ENCODE measurements around the gene ORM2.
"Not testable (repeated sequence)": the region's sequence is repeated elsewhere in the genome, so short reads cannot be mapped to it uniquely, and the experiment has no call there.

Gene ORM2

DNA sequence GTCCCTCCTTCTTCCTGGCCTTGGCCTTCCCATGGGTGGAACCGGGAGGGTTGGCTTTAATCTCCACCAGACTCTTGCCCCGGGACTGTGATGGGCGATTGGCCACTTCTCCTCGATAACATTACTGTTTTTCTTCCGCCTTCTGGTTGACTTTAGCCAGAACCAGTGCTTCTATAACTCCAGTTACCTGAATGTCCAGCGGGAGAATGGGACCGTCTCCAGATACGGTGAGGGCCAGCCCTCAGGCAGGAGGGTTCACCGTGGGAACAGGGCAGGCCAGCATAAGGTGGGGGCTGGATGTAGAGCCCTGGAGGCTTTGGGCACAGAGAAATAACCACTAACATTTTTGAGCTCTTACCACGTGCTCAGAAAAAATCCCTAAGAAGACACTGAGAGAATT, 967 bp downstream of the ORM2 start:
- no peak for DNase-seq (ENCODE audit: low read depth in 1 of 2, low spot score in 1 of 2)

DNA sequence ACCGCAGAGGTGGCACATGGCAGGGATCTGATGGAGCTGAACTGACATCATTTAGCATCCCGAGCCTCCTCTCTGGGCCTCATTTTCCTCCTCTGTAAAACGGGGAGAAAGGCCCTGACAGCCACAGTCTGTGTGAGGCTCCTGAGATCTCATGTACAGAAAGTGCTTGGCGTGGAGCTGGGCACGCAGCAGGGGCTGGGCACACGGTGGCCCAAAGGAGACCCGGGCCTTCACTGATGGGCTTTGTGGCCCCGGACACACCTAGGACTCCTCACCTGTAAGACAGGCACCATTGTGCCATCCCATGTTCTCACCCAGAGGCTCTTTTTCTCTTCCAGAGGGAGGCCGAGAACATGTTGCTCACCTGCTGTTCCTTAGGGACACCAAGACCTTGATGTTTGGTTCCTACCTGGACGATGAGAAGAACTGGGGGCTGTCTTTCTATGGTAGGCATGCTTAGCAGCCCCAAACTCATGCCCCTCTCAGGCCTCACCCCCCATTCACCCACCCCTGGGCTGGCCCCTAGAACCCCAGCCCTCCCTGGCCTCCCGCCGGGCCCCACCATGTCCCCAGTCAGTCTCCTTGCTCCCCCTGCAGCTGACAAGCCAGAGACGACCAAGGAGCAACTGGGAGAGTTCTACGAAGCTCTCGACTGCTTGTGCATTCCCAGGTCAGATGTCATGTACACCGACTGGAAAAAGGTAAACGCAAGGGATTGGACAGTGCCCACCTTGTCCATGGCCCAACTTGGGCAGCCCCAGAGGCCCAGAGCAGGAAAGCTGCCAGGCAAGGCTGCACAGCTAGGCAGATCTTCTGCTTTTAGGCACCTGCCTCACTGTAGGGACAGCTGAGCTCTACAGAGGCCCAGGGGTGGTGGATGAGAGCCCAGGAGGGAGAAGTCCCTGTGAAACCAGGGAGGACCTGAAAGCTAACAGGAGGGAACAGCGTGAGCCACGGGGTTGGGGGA, 1.8 kb downstream of the ORM2 start:
- not testable (repeated sequence) for DNase-seq (ENCODE audit: low read depth in 1 of 2, low spot score in 1 of 2)

DNA sequence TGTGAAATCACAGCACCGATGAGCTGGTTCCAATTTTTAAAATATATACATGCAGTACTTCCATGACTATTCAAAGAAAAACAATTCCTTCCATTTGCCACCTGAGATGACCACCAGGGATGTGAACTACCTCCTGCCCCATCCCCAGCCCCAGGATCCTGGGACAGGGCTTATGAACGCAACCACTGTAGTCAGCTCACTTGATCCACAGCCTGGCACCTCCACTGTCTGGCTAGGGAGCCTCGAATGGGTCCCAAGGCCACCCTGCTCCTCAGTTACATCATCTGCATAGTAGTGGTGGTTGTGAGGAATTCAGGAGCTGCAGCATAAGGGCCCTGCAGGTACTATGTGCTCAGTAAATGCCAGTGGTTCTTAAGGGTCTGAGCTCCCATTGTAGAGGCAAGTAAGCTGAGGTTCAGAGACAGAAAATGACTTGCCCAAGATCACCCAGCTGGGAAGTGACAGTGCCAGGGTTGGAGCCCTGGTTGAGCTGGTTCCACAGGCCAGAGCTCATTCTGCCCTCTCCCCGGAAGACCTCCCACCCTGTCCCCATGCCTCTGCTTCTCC, 2.9 kb downstream of the ORM2 start:
- DNase-seq (ENCODE audit: low read depth in 1 of 2, low spot score in 1 of 2), result not testable (repeated sequence)

DNA sequence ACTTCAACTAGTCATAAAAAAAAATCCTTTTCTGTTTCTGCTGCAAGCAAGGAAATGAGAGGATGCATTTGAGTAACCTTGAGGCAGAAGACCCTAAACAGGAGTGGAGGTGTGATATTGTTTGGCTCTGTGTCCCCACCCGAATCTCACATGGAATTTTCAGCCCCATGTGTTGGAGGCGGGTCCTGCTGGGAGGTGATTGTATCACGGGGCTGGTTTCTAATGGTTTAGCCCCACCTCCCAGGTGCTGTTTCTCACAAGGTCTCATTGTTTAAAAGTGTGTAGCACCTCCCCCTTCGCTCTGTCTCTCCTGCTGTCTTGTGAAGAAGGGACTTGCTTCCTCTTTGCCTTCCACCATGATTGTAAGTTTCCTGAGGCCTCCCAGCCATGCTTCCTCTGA, 4.0 kb downstream of the ORM2 start:
- not testable (repeated sequence) for DNase-seq (ENCODE audit: low read depth in 1 of 2, low spot score in 1 of 2)

DNA sequence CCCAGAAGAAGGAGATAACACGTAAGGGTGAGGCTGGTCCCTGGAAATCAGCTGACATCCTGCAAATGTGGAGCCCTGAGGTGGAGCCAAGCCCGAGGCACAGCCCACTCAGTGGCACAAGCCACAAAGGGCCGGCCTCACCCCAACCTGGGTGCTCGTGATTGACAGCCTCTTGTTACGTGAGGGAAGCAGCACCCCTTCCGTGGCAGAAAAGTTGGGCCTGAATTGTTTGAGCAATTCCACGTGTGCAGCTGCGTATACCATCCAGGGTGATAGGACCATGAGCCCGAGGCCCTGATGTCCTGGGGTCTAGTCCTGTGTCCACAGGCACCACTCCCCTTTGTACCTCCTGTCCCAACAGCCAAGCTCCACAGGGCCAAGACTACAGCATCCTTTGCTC, 4.8 kb downstream of the ORM2 start:
- DNase-seq (ENCODE audit: low read depth in 1 of 2, low spot score in 1 of 2), result no peak

DNA sequence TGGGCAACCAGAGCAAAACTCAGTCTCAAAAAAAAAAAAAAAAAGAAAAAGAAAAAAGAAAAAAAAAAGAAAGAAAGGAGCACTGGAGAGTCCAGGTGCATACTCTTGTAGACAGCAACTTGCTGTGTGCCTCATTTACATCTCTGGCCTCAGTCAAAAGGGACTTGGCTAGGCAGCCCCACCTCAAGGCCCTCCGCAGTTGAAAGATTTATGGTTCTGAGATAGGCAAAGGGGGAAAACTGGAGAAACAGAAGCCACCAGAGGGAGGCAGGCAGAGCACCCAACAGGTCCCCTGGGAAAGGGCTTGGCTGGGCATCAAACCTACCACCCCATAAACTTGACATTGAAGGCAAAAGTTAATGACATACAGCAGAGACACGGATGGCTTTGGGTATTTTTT, 6.1 kb downstream of the ORM2 start:
- no peak for DNase-seq (ENCODE audit: low read depth in 1 of 2, low spot score in 1 of 2)

DNA sequence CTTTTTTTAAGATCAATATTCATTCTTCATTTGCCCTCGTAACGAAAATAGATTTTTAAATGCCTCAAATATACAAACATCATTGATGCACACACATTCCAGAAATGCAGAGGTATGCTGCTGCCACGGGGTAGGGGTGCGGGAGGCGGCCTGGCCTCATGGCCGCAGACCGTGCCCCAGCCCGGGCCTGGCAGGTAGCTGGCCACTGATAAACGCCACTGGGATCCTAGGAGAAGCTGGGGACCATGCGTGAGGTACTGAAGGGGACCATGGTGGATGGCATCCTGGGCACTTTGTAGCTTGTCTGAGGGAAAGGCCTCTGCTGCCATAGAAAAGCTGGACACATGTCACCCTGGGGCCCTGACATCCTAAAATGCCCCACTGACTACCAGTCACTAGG, 6.5 kb downstream of the ORM2 start:
- no peak for DNase-seq (ENCODE audit: low read depth in 1 of 2, low spot score in 1 of 2)

DNA sequence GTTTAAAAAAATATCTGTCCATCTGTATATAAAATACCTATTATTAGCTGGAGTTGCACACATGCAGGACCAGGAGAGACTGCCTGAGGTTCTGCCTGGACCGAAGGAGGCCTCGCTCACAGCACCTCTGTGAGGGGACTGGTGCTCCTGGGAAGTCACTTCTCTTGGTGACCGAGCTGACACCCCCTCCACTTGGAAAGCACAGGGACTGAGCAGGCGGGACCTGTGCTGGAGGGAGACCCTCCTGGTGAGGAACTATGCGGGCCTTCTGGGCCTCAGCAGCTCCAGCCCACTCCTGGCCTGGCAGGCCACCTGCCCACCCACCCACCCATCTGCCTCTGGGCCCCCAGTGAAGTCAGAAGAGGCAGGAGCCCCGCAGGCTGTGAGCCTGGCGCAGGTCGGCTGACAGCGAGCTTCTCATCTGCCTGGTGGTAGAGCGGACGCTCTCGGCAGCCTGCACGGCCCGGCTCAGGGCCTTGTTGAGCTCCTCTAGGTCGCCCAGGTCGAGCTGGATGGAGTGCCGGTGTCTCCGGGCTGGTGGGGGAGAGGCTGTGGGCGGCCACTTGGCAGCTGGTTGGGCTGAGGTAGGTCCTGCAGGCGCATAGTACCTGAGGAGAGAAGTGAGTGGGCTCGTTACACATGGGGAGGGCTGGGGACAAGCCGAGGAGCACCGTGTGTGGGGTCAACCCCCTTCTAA, 7.2 kb downstream of the ORM2 start:
- no peak for DNase-seq (ENCODE audit: low read depth in 1 of 2, low spot score in 1 of 2)

DNA sequence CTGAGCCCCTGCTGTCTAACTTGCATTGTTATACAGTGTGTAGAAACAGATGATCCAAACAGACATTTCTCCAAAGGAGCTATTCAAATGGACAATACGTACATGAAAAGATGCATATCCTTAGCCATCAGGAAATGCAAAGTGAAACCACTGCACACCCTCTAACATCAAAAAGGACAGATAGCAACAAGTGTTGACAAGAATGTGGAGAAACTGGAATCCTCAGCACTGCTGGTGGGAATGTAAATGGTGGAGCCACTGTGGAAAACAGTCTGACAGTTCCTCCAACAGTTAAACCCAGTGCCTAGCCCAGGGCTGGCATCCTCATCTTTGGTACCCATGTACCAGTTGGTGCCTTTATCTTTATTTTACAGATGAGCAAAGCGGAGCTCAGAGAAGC, 8.5 kb downstream of the ORM2 start:
- no peak for DNase-seq (ENCODE audit: low read depth in 1 of 2, low spot score in 1 of 2)

DNA sequence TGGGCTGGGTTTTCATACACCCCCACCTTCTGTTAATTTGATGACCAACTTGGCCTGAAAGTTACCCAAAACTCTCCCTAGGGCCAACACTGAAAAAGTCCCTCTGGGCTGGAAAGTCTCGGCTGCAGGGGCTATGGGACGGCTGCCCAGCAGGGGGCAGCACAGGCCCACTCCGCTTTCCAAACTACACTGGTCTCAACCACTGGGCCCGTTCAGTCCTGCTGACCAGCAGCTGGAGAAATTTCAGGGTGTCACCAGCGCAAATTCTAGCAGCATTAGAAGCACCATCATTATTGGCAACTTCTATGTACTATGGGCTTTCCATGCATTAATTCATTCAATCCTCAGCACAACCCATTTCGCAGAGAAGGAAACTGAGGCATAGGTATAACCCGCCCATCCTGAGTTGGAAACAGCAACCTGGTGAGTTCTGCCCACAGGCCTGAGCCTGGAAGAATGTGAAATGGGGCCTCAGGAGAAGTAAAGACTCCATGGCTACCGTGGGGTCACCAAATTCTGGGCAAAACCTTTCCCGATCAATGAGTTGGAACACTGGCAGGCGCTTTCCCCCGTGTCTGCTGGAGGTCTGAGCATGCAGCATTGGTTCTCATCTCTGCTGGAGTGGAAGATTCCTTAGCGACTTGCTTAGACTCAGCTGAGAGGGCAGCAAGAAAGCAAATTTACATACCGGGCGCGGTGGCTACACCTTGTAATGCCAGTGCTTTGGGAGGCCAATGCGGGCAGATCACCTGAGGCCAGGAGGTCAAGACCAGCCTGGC, 9.7 kb downstream of the ORM2 start:
- peak in 1 of 2 donors; percentile 51 for DNase-seq (ENCODE audit: low read depth in 1 of 2, low spot score in 1 of 2)

DNA sequence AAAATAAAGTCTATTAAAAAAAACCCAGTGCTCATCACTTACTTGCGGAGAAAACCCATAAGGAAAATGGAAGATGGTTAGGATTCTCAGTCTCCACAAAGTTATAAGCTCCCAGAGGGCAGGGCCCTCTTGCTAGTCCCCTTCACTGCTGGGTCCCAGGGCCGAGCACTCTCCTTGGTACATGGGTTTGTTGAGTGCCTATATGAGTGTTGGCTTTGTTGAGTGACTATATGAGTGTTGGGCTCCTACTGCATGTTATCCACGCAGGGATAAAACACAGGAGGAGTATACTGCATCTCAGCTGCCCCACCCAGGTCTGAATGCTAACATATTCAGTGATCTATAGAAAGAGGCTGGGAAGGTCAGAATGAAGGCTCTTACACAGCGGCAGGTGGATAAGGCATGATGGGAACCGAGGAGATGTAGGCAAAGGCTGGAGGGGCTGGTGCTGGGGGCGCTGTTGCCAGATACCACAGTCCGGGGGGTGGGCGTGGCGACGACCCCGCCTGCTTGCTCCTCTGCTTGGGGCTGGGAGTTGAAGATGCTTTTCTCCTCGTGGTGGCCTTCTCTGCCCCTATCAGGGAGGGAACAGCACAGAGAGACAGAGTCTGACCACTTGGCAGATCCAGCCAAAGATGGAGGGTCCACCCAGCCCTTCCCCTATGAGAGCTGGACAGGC, 11.6 kb downstream of the ORM2 start:
- DNase-seq (ENCODE audit: low read depth in 1 of 2, low spot score in 1 of 2), result no peak

DNA sequence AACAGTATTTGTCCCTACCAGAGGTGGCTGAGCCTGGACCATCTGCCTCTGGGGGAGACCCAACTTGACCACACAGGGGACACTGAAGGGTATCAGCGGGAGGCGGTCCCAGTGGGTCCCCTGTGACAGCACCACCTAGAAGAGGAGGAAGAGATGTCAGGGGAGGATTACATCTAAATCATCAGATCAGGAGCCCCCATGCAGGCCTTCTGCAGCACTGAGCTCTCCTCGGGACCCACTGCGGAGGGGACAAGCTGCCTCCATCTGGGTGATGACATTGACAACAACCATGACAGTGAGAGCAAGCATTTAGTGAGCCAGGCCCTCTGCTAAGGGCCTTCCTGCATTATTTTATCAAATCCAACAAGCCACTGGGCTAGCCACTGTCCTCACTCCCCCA, 12.3 kb downstream of the ORM2 start:
- DNase-seq (ENCODE audit: low read depth in 1 of 2, low spot score in 1 of 2), result no peak

DNA sequence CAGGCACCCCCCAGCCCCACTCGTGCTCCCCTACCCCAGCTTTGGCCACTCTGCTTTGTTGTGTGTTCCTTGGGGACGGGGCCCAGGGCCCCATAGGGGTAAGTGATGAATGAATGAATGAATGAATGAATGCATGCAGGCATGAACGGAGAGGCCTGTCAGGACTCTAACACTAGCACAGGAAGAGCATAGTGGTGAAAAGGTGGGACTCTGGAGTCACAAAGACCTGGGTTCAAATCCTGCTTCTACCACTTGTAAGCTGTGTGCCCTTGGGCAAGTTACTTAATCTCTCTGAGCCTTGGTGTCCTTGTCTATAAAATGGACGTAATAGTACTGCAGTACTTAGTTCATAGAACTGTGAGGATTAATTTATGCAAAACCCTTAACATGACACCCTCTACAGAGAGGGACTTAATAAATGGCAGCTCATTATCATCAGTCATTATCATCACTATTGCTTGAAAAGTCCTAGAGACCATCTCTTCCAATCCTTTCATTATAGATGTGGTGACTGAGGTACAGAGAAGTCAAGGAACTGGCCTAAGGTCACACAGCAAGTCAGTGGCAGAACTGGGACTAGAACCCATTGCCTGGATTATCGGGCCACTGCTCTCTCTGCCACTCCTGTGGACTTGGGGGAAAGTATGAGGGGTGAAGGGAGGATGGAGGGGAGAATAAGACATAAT, 13.2 kb downstream of the ORM2 start:
- DNase-seq (ENCODE audit: low read depth in 1 of 2, low spot score in 1 of 2), result no peak

DNA sequence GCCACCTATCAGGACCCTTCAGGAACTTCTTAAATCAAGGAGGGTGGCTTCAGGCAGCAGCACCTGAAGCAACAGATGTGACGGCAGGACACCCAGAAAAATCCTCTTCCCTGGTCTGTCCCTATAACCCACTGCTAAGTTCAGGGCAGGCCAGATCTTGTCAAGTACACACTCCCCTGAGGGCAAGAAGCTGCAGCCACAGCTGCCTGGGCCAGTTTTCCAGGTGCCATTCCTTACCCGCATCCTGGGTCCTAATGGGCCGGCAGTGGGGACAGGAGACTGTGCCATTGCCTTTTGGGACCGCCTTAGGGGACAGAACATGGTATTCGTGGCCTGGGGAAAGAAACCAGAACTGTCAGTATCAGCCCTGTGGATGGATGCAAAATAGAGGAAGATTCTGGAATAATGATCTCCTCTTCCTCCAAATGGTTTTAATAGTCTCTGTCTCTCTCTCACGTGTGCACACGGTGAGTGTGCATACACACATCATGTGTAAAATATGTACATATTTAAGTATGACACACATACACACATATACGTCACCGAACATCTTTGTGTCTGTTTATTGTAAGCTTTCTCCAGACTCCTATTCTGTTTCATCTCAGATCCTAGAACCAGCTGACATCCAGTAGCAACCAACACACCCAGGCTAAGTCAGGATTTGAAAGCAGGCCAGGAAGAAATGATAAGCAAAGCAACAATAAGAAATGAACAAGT, 14.0 kb downstream of the ORM2 start:
- DNase-seq (ENCODE audit: low read depth in 1 of 2, low spot score in 1 of 2), result no peak

DNA sequence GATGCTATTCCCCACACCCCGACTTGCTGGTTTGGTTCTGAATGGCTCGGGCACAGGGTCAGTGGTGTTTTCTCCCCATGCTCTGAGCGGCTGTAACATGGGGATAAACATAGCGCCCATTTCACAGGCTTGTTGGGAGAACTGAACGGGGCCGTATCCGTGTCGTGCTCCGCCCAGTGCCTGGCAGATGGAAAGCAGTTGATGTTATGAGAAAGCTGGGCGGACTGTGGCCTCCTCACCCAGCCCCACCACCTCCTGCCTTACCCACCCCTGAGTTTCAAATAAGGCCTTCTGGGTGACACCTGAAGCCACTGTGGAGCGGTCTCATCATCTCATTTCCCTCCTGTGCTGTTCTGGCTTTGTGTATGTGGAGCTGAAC, 14.5 kb downstream of the ORM2 start:
- DNase-seq (ENCODE audit: low read depth in 1 of 2, low spot score in 1 of 2), result no peak

DNA sequence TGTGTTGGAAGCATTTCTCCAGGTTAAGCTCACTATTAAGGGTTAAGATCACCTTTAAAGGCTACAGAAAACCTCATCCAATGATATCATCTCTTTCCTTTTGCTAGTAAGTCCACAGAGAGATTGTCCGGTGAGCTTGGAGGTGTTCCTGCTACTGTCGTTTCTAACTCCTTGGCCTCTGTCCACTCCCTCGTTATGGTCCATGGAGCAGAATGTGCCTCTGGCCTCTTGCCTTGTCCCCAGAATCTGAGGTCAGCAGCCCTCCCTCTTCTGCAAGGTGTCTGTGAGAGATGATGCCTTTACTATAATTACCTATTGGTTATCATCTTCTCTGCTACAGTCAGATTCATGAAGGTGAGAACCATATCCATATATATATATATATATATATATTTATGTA, 15.0 kb downstream of the ORM2 start:
- DNase-seq (ENCODE audit: low read depth in 1 of 2, low spot score in 1 of 2), result no peak

DNA sequence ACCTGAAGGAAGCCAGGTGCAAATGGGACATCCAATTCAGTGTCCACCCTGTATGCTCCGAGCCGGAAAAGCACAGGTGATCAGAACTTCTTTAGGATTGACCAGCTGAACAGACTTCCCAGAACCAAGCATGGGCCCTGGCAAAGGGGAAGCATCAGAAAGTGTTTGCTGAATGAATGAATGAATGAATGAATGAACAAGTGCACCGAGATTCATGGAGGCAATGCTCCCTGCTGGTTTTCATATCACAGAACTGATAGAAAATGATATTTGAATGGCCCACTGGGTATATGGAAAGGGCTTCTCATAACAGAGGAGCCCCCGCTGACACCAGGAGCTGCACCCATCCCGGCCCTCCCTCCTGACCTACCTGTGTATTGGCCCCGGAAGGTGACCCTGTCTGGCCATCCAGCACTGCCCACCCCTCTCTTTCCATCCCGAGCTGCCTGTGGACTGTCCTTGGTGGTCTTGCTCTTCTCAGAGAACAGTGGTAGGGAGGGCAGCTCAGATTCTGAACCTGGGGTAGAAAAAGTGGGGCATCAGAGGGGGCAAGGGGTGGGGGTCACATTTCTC, 15.9 kb downstream of the ORM2 start:
- DNase-seq (ENCODE audit: low read depth in 1 of 2, low spot score in 1 of 2), result no peak

DNA sequence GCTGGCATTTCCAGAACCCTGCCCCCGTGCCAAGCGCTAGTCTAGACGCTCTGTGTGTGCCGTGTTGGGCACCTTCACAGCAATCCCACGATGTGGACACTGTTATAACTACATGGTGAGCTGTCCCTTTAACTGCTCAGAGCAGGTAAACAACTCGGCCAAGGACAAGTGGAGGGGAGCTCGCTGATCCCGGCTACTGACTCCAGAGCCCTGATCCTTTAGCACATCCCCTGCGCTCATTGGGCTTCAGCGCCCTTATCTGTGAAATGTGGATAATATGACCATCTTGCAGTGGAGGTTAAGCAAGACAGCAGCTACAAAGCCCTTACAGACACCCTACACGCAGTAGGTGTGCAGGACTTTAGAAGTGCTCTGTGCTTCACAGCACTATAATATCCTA, 16.5 kb downstream of the ORM2 start:
- DNase-seq (ENCODE audit: low read depth in 1 of 2, low spot score in 1 of 2), result no peak

DNA sequence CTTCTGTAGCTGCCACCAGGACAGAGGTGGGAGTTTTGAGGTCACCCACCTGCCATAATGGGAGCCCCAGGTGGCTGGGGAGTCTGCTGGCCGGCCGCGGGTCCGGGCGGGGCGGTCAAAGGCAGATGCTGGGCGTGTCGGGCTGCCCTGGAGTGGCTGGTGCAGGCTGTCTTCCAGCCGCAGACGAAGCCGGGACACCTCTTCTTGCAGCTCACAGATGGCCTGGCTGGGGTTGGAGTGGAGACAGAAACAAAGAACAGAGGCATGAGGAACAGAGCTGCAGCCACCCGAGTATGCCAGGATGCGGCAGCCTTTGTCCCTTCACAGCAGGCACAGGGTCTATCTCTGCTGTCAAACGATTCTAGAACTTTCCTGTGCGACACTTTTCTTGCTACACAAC, 18.0 kb downstream of the ORM2 start:
- no peak for DNase-seq (ENCODE audit: low read depth in 1 of 2, low spot score in 1 of 2)

Data from stimulated activated CD4-positive, alpha-beta T cell treated with anti-CD3 and anti-CD28 coated beads, Interleukin-15, amount 100 ng/mL, for 1 hour (primary cell).